Glomerular endothelial cell (primary cell): ENCODE measurements around the gene SFXN5. TPM values are rescaled to one million over a fixed set of nuclear protein-coding genes. Genes with fewer than 3 reads are reported as not detected.

Experiments used
- DNase-seq: peaks from one replicate; pipeline ENCODE4 v3.0.0-alpha.2; 2011; ENCODE audit warnings: low read depth, low spot score; ENCODE audit errors: extremely low read depth
- total RNA-seq: library from RNA; depleted of rRNA; stranded (reverse); fragments of >200 nt; gene quantifications from 2 replicates; pipeline ENCODE4 v1.2.3, GENCODE V29; 2015

SFXN5 gene
- total RNA-seq, 1 donor from 2014 or later, result 29.5 TPM

GRCh38 chr2:72945450-72946019 is 126.0 kb downstream of the SFXN5 start:
- DNase-seq, result no peak

DNA sequence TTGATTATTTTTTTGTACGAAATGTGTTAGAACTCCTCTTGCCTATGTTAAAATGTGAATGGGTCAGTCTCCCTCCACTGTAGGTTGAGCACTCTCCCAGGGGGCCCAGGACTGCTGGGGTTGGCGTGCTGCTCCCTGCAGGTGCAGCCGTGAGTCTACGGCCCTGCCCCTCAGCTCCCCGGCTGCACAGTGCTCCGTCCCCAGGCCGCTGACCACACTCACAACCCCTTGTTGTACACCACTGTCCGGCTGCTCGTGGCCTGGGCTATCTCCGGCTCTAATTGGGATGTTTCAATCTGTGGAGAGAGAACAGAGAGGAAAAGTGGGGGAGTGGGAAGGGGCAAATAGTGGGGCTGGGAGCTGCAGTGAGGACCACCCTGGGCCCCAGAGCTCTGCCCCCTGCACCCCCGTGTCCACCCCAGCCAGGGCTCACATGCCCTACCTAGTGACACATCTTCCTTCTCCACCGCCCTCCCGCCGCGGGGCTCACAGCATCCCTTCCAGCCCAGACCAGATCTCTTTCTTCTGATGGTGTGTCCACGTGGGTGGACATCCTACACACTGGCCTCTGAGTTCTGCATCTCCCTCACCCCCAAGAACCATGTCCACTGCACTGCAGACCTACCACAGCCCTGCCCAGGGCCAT is 126.6 kb downstream of the SFXN5 start:
- no peak for DNase-seq

- DNase-seq, result no peak
These were observed 127.7 kb downstream of the SFXN5 start for GRCh38 chr2:72943540-72944395.

GRCh38 chr2:72942881-72943418 is 128.6 kb downstream of the SFXN5 start:
- no peak for DNase-seq

DNA sequence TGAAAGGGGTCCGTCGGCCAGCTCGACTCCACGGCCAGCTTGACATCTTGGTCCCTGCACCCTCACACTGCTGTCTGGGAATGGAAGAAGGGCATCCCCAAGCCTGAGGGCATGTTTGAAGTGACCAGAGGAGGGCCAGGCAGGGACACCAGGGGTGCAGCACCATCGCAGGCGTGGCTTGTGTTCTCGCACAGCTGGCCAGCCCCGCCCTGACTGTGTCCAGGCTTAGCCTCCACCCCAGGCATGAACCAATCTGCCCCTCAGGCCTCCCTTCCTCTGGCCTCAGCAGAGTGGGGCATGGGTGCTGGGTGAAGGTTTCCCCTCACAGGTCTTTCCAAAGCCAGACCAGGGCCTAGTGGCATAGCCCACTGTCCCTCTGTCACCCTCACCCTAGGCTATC is 129.2 kb downstream of the SFXN5 start:
- no peak for DNase-seq

GRCh38 chr2:72940786-72941185 is 130.7 kb downstream of the SFXN5 start:
- no peak for DNase-seq

GRCh38 chr2:72940361-72940760 is 131.2 kb downstream of the SFXN5 start:
- DNase-seq, result no peak

- DNase-seq, result no peak
These were observed 133.1 kb downstream of the SFXN5 start for GRCh38 chr2:72938455-72938854.

DNA sequence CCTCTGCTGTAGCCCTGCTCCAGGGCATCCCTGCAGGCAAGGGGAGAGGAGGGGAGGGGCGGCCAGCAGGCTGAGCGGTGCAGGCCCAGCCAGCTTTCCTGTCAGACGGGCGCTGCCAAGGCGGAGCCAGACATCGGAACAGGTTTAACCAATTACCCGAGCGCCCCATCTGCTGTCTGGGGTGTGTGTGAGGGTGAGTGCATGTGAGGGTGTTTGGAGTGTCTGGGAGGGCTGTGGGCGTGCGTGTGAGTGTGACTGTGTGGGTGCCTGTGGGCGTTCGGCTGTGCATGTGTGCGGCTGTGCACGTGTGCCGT is 134.2 kb downstream of the SFXN5 start:
- DNase-seq, result no peak

- DNase-seq, result no peak
These were observed 134.7 kb downstream of the SFXN5 start for GRCh38 chr2:72936660-72937355.

DNA sequence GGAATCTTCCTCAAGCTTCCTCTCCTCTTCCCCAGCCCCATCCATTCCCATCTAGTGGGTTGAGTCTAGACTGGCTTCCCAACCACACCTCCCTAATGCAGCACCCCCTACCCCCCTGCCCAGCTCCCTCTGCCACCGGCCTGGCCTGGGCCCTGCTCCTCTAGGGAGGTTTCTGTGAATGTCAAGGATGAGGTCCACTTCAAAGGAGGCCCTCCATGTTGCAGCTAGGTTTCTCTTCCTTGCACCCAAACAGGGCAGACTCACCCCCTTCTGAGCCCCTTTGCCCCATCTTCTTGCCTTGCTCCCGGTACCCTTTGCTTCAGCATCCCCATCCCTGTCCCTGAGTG is 135.9 kb downstream of the SFXN5 start:
- DNase-seq, result no peak

- DNase-seq, result no peak
These were observed 136.6 kb downstream of the SFXN5 start for GRCh38 chr2:72934683-72935610.

GRCh38 chr2:72933646-72934151 is 137.8 kb downstream of the SFXN5 start:
- DNase-seq, result no peak

DNA sequence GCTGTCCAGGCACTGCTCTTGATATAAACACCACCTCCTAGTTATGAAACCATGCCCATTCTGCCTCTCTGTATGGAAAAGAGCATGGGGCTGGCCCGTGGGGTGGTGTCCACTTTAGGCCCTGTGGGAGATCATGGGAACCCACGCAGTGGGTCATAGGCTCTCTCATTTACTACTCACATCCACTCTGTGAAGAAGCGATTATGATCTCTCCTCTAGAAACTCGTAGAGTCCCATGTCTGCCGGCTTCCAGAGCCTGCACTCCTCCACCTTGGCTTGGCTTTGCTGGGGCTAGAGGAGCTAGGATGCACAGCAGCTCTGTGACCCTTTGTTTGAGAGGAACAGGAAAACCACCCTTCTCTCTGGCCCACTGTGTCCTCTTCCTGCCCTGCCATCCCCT is 138.3 kb downstream of the SFXN5 start:
- no peak for DNase-seq

- DNase-seq, result no peak
These were observed 138.7 kb downstream of the SFXN5 start for GRCh38 chr2:72932805-72933204.

GRCh38 chr2:72932045-72932740 is 139.3 kb downstream of the SFXN5 start:
- no peak for DNase-seq

DNA sequence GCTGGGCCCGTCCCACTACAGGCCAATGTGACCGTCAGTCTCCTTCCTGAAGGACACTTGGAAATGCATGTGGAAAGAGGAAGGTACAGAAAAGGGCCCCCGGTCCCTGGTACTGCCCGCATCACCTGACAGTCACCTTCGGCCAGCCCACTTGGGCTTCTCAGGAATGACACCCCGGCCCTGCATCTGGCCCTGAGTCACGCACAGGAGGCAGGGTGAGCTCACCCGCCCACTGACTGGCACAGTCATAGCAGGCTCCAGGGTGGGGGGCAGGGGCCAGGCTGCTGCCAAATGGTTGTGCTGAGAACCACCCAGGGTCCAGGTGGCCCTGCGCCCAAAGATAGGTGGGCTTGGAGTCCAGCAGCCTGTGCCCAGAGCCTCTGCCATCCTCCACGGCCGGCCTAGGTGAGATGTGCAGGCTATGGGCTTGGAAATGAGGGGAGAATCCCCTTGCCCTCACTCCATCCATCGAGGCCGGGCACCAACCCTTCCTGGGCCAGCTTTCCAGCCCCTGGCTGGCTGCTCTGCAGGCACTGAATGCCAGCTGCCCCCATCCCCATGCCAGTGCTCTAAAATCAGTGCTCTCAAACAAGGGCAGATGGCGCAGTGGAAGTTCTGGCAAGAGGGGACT is 140.1 kb downstream of the SFXN5 start:
- no peak for DNase-seq

DNA sequence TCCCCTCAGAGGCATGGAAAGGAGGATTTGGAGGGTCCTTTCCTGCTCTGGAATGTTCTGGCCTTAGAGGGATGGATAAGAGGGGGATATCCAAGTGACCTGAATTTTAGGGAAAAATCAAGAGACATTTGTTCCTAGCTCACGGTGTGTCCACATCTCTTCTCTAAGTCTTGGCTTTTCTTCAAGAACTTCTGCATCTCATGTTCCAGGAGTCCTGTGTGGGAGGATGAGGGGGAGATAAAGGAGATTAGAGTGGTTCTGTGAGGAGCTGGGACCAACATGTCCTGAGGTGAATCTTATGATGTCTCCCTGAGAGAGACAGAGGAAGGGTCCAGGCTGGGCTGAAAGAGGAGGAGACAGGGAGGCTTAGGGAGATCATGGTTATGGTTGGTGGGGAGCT is 142.5 kb downstream of the SFXN5 start:
- DNase-seq, result no peak
